ENCODE data around the gene KRTAP5-6.

- TF ChIP-seq GATA2 (IDR thresholded peaks at IDR 0.05; ENCODE audit: low read depth, low read length), result no peak
- no peak for TF ChIP-seq GATA3 (IDR thresholded peaks at IDR 0.05; ENCODE audit: low read depth, low read length)
Measured at GRCh38 chr11:1650918-1651262, 46.1 kb upstream of the KRTAP5-6 start.
